Ectodermal cell (in vitro differentiated cells): Measurements from ENCODE around the gene DMKN.

ENCODE experiments used
- H3K27ac ChIP-seq: 2 replicates; pipeline ENCODE4 v1.7.0; 2013; ENCODE audit warnings: mild to moderate bottlenecking, low read depth, low read length; ENCODE audit not compliant: insufficient read depth, poor library complexity, severe bottlenecking
- H3K27me3 ChIP-seq: 2 replicates; pipeline ENCODE4 v1.7.0; 2013; ENCODE audit warnings: mild to moderate bottlenecking, low read length; ENCODE audit not compliant: insufficient read depth, control insufficient read depth, poor library complexity, severe bottlenecking
- H3K36me3 ChIP-seq: one replicate; pipeline ENCODE4 v1.7.0; 2013; ENCODE audit warnings: low read length; ENCODE audit not compliant: control insufficient read depth, insufficient read depth
- H3K4me1 ChIP-seq: one replicate; pipeline ENCODE4 v1.7.0; 2013; ENCODE audit warnings: low read length; ENCODE audit not compliant: control insufficient read depth, insufficient read depth
- H3K4me3 ChIP-seq: 2 replicates; pipeline ENCODE4 v1.7.0; 2013; ENCODE audit warnings: low read depth, low read length, control low read depth; ENCODE audit not compliant: insufficient read depth
- H3K9me3 ChIP-seq: 2 replicates; pipeline ENCODE4 v1.7.0; 2013; ENCODE audit warnings: mild to moderate bottlenecking, low read length, moderate library complexity; ENCODE audit not compliant: control insufficient read depth
- WGBS, 2 experiments: methylation state at CpG; one replicate each; pipeline ENCODE4 v1.1.7; 2013; ENCODE audit warnings: missing lambda C conversion rate in 2 of 2; 5-methylcytosine and 5-hydroxymethylcytosine counted together

The DMKN gene

DNA sequence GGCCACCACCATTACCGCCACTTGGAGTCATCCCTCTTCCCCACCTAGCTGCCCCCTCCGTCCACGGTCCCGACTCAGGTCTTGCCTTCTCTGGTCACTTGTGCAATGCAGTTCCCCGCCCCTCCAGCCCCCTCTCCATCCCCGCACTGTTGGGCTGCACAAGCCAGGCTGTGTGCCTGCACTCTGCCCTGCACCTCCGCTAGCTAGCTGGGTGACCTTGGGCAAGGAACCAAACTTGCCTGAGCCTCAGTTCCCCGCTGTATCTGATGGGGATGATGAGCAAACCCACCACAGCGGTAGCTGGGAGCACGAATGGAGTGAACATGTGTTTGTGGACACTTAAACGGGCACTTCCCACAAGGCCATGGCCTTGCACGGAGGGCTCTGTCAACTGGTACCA lies 26.4 kb upstream of the DMKN start:
- no peaks in the 10 kb centered on the region for H3K9me3 ChIP-seq
- H3K4me1 ChIP-seq: peaks cover 4% of the 10 kb centered on the region
- H3K27me3 ChIP-seq: no peaks in the 10 kb centered on the region
- H3K36me3 ChIP-seq: no peaks in the 10 kb centered on the region
- H3K27ac ChIP-seq: no peak overlapping the region
- H3K4me3 ChIP-seq: no peak overlapping the region
- WGBS, 2 experiments: 92% methylated on average over 12 of the region's 12 CpGs

DNA sequence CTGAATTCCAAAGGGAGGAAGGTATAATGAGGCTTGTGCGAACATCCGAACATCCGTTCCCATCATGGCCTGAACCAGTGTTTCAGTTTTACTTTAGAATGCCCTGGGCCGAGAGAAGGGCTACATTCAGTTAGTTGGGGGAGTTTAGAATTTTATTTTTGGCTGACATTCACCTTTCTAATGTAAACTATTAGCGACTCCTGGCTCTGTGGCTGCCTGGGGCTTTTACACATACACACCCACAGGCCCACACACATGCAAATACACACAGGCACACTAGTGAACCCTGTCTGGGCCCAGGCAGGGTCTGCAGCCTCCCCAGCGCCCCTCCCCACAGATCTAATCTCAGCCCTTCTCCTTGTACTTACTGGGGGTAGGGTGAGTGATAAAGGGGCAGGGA lies 25.9 kb upstream of the DMKN start:
- Histone ChIP-seq H3K36me3 (no peaks in the 10 kb centered on the region), H3K4me1 (peaks cover 1% of the 10 kb centered on the region), H3K27me3 (no peaks in the 10 kb centered on the region), H3K4me3 (no peak overlapping the region), H3K9me3 (no peaks in the 10 kb centered on the region), H3K27ac (no peak overlapping the region)
- WGBS, 2 experiments: 82 to 83% methylated on average over 5 to 6 of the region's 6 CpGs

DNA sequence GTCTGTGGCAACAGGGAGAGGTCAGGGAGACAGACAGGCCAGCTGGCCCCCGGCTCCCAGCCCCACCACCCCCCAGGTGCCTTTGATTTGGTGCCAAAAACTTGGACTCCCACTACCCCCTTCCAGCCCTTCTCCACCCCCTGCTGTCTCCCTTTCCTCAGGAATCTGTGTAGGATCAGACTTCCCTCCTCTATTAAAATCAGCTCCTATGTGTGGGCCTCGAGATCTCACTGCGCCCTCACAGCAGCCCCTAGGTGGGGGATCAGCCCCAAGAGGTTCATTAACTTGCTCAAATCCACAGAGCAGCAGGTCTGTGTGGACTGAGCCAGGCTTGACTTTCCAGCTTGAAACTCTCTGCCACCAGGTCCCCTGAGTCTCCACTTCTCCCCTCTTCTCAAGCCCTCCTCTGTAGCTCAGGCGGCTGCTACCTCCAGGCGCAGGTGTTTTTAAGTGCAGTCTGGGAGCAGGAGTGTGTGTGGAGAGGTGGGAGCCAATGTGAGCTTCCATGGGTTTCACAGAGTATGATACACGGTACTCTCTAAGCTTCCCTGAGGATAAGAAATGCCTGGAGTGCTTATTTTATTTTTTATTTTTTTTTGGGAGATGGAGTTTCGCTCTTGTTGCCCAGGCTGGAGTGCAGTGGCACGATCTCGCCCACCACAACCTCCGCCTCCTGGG lies 21.5 kb upstream of the DMKN start:
- Histone ChIP-seq H3K27me3 (no peaks in the 10 kb centered on the region), H3K4me1 (peaks cover 5% of the 10 kb centered on the region), H3K27ac (no peak overlapping the region), H3K36me3 (no peaks in the 10 kb centered on the region), H3K4me3 (no peak overlapping the region), H3K9me3 (no peaks in the 10 kb centered on the region)
- WGBS, 2 experiments: 83 to 84% methylated on average over 10 of the region's 10 CpGs

DNA sequence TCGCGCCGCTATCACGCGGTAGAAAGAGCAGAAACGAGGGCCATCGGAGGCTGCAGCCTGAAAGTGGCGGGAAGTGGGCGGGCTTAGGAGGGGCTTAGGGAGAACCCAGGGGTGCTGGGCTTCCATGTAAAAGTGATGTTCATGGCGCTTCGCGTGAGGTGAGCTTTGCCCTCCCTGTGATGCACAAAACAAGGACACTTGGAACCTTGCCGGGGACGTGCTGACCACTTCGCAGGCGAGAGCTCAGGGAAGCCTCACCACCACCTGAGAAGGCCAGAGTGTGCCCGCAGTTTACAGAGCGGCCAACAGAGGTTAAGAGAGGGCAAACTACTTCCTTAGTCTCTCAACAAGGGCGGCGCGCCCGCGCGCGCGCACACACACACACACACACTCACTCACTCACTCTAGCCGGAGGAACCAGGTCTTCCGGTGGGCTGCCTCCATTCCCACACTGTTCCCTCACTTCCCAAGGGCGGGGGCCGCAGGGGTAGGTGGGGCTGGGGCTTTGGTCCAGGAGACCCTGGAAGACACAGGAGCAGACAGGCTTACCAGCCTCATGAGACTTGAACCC lies 20.5 kb upstream of the DMKN start:
- H3K9me3 ChIP-seq: no peaks in the 10 kb centered on the region
- H3K27me3 ChIP-seq: no peaks in the 10 kb centered on the region
- peaks cover 5% of the 10 kb centered on the region for H3K4me1 ChIP-seq
- no peak overlapping the region for H3K4me3 ChIP-seq
- H3K27ac ChIP-seq: no peak overlapping the region
- WGBS, 2 experiments: 84 to 87% methylated on average over 30 of the region's 30 CpGs
- no peaks in the 10 kb centered on the region for H3K36me3 ChIP-seq

DNA sequence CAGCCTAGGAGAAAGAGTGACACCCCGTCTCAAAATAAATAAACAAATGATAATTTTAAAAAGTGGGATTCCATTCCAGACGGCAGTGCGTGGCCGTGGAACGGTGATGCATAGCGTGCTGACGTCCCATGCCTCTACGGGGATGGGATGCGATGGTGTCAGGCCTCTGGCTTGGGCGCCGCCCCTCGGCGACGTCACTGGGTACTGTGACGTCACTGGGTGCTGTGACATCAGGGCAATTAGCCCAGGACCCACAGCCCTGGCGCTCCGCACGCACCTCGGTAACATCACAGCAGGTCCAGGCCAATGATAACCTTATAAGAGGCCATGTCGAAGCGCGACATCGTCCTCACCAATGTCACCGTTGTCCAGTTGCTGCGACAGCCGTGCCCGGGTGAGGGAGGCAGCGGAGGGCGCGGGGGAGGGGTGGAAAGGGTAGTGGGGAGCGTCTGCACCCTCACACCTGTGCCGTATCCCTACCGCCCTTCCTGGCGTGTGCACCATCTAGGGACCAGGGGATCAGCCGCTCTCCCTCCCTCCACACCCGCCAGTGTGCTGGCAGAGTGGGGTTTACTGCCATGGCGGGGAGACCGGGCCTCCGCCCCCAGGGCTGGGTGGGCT lies 19.9 kb upstream of the DMKN start, which contains the start of gene GAPDHS:
TSS of gene GAPDHS (plus strand) at position 256 of the 621 bp plus-strand sequence. CDS start at position 328, 72 bp downstream.
- WGBS, 2 experiments: 90 to 91% methylated on average over 38 to 39 of the region's 39 CpGs
- no peaks in the 10 kb centered on the region for H3K9me3 ChIP-seq
- no peaks in the 10 kb centered on the region for H3K27me3 ChIP-seq
- H3K27ac ChIP-seq: no peak within 1 kb of the TSS
- no peak within 1 kb of the TSS for H3K4me3 ChIP-seq
- H3K36me3 ChIP-seq: no peaks in the 10 kb centered on the region
- H3K4me1 ChIP-seq: peaks cover 5% of the 10 kb centered on the region

DNA sequence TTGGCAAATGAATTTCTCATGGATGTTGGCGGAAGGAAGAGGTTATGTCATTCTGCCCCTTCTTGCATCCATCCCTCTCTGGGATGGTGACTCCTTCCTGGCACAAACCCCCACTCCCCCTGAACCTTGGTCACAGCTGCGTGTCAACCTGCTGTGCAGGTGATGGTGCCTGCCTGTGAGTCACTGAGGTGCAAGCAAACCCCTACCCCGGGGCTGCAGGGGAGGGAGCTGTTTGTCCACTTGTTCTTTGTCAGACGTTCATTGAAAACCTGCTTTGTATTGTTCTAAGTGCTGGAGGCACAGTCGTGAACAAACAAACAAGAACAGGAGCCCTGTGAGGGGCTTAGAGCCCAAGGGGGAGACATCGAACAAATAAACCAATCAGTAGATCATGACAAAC lies 17.8 kb upstream of the DMKN start:
- Histone ChIP-seq H3K4me1 (peaks cover 5% of the 10 kb centered on the region), H3K27ac (no peak overlapping the region), H3K27me3 (no peaks in the 10 kb centered on the region), H3K36me3 (no peaks in the 10 kb centered on the region), H3K9me3 (no peaks in the 10 kb centered on the region), H3K4me3 (no peak overlapping the region)
- 40 to 51% methylated on average over 6 of the region's 6 CpGs for WGBS, 2 experiments

DNA sequence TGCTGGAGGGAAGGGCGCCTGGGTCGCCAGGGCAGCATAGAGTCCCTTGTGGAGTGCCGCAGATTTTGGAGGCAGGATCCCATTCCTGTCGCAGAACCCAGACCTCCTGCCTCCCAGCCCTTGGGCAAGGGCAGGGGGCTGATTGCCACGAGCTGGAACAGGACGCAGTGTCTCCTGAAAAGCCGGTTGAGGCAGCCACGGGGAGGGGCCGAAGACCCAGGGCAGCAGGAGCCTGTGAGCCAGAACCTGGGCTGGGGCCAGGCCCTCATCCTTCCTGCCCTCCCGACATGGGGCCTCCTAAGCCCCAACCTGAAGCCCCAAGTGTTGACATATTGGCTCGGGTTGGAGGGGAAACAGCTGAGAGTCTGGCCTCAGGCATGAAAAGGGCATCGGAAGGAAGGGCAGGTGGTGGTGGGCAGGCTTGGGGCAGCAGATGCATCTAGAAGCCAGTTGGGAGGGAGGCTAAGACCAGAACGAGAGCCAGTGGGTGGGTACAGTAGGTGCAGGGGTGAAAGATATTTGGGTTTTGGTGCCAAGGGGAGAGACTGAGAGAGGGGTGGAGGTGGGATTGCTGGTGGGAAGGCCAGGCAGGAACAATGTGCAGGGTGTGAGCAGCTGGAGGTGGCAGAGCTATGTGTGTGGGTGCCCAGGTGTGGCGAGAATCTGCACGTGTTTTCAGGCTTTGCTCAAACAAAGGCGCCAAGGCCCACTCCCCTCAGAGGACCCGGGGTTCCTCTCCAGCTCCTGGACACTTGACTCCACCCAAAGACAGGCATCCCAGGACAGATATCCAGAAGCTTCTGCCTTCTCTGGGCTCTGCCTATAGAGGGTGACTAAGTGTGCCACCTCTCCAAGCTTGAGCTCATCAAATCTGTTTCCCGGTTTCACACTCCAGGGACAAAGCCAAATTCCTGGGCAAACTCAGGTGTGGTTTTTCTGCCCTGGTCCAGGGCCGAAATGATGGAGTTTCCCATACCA lies 16.1 kb upstream of the DMKN start:
- Histone ChIP-seq H3K27ac (no peak overlapping the region), H3K27me3 (no peaks in the 10 kb centered on the region), H3K36me3 (no peaks in the 10 kb centered on the region), H3K4me3 (no peak overlapping the region), H3K9me3 (no peaks in the 10 kb centered on the region), H3K4me1 (peaks cover 12% of the 10 kb centered on the region)
- WGBS, 2 experiments: 84 to 86% methylated on average over 19 of the region's 19 CpGs

DNA sequence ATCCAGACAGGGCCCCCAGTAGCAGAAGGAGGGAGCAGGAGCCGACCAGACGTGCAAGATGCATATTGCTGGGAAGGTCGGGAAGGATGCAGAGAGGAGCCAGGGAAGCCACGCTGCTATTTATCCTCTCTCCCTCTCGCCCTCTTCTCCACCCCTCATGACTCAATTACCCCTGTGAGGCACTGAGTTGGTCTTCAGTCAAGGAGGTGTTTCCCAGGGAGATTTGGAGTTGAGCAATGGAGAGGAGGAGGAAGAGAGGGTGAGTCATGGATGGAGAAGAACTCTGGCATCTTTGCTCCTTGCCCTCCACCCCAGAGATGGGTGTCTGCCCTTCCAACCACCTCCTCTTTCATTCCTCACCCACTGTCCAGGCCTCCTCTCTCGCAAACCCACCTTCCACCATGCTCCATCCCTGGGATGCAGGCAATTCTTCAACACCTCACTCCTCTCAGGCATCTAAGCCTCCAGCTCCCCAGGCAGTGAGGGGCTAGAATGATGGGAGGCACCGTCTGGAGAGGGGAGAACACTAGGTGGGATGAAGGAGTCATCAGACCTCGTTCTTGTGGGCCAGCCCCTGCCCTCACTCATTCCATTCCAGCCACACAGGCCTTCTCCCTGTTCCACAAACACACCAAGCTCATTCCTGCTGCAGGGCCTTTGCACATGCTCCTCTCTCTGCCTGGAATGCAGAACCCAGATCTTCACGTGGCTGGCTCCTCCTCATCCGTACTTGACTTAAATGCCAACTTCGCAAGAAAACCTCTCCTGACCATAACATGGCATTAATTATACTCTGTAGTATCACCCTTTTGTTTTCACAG lies 15.0 kb upstream of the DMKN start, which contains the start of gene SBSN:
TSS of gene SBSN (minus strand) at position 94 of the 821 bp plus-strand sequence. CDS start at position 64, 30 bp downstream.
- Histone ChIP-seq H3K4me1 (peaks cover 18% of the 10 kb centered on the region), H3K27me3 (no peaks in the 10 kb centered on the region), H3K4me3 (no peak within 1 kb of the TSS), H3K36me3 (no peaks in the 10 kb centered on the region), H3K27ac (no peak within 1 kb of the TSS), H3K9me3 (no peaks in the 10 kb centered on the region)
- WGBS, 2 experiments: 88% methylated on average over 11 of the region's 11 CpGs

DNA sequence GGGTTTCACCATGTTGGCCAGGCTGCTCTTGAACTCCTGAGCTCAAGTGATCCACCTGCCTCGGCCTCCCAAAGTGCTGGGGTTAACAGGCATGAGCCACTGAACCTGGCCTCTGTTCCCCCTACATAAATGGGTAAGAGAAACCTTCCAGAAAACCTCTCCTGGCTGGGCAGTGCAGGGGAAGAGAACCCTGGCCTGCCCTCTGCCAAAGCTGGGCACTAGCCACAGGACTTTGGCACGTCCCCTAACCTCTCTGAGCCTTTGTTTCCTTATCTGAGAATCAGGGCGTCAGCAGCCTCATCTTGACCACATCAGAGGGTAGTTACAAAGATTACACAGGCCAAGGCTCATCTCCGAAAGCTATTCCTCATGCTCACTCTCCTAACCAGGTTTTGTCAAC lies 12.4 kb upstream of the DMKN start:
- no peak overlapping the region for H3K27ac ChIP-seq
- 94 to 95% methylated on average over 4 of the region's 4 CpGs for WGBS, 2 experiments
- peaks cover 13% of the 10 kb centered on the region for H3K4me1 ChIP-seq
- no peak overlapping the region for H3K4me3 ChIP-seq
- no peaks in the 10 kb centered on the region for H3K27me3 ChIP-seq
- no peaks in the 10 kb centered on the region for H3K36me3 ChIP-seq
- H3K9me3 ChIP-seq: no peaks in the 10 kb centered on the region
